ENCODE measurements around the gene RANBP9.

RANBP9 gene

GRCh38 chr6:13677878-13678254 is 33.8 kb downstream of the RANBP9 start:
- no peak for DNase-seq

DNA sequence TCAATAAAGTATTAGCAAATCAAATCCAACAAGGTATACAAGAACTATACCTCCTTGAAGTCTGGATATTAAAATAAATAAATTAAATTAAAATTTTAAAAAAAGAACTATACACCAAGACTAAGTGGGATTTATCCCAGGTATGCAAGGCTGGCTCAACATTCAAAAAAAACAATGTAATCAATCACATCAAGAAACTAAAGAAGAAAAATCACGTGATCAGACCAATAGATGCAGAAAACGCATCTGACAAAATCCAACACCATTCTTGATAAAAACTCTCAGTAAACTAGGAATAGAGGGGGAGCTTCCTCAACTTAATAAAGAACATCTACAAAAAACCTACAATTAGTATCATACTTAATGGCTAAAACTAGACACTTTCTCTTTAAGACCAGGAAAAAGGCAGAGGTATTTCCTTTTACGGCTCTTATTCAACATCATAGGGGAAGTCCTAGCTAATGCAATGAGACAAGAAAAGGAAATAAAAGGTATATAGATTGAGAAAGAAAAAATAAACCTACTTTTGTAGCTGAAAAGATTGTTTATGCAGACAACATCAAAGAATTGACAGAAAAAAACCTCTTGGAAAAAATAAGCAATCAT is 35.0 kb downstream of the RANBP9 start:
- DNase-seq: no peak

DNA sequence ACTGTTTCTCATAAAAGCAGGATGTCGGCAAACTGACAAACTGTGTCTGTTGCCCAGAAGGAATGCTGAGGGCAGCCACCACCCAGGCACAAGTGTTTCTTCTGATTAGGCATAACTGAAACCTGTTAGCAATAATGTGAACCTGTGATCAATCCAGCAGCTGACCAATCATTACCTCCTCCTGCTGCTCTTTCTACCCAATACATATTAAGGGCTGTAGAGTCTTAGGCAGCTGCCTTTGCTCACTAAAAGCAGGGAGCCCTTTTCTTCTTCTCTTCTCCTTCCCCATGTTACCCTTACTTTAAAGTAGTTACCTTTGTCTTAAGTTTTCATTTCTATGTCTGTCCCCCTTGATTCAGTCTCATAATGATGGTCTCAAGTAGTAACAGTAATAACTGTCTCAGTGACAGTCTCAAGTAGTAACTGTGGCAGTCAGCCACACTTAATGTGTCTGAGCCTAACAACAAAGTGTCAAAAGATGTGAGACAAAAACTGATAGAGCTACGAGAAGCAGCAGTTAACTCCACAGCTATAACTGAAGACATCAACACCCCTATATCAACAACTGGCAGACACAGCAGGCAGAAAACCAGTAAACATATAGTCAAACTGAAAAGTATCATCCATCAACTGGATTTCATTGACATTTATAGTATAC is 37.0 kb downstream of the RANBP9 start:
- no peak for DNase-seq

GRCh38 chr6:13673825-13674444 is 37.7 kb downstream of the RANBP9 start:
- DNase-seq: no peak

- no peak for DNase-seq
Observed at GRCh38 chr6:13673368-13673767, 38.3 kb downstream of the RANBP9 start.

GRCh38 chr6:13672904-13673303 is 38.7 kb downstream of the RANBP9 start:
- DNase-seq: no peak

- DNase-seq: peak; percentile 56 to 61
Observed at GRCh38 chr6:13671548-13672127, 40.0 kb downstream of the RANBP9 start.

DNA sequence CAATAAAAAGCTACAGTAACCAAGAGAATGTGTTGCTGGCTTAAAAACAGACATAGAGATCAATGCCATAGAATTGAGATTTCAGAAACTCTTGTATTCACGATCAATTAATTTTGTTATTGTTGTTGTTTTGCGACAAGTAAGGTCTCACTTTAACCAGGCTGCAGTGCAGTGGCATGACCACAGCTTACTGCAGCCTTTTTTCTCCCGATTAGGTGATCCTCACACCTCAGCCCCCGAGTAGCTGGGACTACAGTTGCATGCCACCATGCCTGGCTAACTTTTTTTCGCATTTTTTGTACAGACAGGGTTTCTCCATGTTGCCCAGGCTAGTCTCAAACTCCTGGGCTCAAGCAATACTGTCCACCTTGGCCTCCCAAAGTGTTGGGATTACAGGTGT is 42.2 kb downstream of the RANBP9 start:
- no peak for DNase-seq

DNA sequence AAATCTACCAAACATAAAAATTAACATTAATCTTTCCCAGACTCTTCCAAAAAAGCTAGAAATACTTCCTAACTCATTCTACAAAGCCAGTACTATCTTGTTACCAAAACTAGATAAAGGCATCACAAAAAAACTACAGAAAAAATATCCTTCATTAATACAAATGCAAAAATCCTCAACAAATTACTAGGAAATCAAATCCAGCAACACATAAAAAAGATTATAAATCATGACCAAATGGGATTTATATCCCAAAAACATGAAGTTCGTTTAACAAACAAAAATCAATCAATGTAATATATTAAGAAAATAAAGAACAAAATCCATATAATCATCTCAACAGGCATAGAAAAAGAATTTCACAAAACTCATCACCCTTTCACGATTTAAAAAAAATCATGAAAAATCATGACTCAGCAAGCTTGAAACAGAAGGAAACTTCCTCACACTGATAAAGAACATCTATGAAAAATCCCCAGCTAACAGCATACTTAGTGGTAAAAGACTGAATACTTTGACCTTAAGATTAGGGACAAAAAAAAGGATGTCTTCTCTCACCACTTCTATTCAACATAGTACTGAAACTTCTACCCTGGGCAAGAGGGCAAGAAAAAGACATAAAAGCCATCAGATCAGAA is 43.2 kb downstream of the RANBP9 start:
- peak; percentile 37 to 57 for DNase-seq

DNA sequence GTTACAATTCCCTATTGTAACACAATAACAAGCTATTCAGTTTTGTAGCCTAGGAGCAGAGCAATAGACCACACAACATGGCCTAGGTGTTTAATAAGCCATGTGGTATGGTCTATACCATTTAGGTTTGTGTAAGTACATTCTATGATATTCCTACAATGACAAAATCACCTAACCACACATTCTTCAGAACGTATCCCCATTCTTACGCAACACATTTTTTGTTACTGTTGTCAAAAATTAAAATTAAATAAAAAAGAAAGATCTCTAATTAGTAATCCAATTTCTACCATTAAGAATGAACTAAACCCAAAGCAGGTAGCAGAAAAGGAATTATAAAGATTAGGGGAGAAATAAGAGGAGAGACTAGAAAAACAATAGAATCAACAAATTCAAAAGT is 44.0 kb downstream of the RANBP9 start:
- no peak for DNase-seq

- DNase-seq: no peak
Observed at GRCh38 chr6:13666194-13667105, 45.2 kb downstream of the RANBP9 start.

GRCh38 chr6:13664703-13665352 is 46.8 kb downstream of the RANBP9 start:
- DNase-seq: no peak

- no peak for DNase-seq
Observed at GRCh38 chr6:13663986-13664385, 47.6 kb downstream of the RANBP9 start.

DNA sequence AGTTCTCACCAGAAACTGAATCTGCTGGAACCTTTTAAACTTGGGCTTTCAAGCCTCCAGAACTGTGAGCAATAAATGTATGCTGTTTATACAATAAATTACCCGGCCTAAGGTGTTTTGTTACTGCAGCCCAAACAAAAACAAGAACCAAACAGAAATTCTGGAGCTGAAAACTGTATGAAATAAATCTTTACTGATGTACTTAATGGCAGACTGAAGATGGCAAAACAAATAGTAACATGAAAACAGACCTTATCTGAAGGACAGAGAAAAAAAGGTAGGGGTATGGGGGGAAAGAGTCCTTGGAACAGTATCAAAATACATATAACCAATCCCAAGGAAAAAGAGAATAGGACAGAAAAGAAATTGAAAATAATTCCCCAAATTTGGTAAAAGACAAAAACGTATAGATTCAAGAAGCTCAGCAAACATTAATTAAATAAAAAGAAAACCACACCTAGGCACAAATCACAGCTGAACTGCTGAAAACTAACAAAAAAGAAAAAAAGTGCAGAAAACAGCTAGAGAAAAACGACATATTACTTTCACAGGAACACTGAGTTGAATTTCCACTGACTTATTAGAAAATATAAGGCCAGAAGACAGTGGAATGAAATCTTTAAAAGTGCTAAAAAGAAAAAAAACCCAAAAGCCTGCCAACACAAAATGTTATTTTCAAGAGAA is 48.8 kb downstream of the RANBP9 start:
- DNase-seq: no peak

DNA sequence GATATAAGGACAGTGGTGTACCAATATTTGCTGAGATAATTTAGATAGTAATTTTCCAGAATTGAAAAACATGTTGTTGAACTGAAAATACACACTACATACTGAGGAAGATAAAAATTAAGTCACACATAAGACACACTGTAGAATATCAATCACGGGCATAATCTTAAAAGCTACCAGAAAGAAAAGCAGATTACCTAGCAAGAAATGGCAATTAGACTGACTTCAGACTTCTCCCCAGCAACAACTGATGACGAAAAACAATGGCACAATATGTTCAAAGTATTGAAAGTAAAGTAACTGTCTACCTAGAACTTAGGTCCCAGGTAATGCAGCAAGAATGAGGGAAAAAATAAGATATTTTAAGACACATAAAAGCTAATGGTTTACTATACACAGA is 50.0 kb downstream of the RANBP9 start:
- no peak for DNase-seq

DNA sequence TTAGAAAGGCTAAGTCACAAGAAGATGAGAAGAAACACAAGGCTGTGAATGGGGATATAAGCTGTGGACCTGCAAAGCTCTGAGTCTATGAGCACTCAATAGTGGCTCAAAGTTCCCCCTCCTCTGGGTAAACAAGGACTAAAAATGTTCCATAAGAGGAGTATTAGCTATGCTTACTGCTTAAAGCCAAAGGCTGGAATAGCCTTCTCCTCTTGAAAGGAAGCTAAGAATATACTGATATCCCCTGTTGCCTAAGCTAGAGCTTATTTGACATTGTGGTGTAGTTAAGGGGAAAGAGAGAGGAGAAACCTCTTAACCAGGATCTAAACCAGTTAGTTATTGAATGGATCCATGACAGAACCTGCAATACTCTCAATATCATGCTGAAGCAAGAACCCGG is 50.7 kb downstream of the RANBP9 start:
- no peak for DNase-seq

- no peak for DNase-seq
Observed at GRCh38 chr6:13660273-13660672, 51.4 kb downstream of the RANBP9 start.

GRCh38 chr6:13655700-13656099 is 55.9 kb downstream of the RANBP9 start:
- DNase-seq: no peak

- no peak for DNase-seq
Observed at GRCh38 chr6:13654496-13654895, 57.1 kb downstream of the RANBP9 start.

GRCh38 chr6:13653296-13653695 is 58.3 kb downstream of the RANBP9 start:
- DNase-seq: no peak

DNA sequence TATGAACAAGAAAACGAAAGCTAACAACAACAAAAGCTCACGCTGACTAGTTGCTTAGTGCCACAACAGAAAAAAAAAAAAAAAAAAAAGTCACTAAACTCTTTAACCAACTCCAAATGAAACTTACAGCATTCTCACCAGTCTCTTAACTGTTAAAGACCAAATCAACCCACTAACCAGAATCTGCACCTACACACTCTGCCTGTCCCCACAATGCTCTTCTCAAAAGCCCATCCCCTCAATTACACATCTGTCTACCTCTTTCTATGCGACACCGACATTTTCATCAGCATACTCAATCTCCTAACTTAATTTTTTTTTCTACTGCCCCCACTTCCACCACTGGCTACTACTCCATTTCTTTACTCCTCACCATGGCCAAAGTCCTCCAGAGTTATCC is 62.2 kb downstream of the RANBP9 start:
- DNase-seq: no peak
